Measurements from ENCODE around the gene DCUN1D5.

DCUN1D5 gene

DNA sequence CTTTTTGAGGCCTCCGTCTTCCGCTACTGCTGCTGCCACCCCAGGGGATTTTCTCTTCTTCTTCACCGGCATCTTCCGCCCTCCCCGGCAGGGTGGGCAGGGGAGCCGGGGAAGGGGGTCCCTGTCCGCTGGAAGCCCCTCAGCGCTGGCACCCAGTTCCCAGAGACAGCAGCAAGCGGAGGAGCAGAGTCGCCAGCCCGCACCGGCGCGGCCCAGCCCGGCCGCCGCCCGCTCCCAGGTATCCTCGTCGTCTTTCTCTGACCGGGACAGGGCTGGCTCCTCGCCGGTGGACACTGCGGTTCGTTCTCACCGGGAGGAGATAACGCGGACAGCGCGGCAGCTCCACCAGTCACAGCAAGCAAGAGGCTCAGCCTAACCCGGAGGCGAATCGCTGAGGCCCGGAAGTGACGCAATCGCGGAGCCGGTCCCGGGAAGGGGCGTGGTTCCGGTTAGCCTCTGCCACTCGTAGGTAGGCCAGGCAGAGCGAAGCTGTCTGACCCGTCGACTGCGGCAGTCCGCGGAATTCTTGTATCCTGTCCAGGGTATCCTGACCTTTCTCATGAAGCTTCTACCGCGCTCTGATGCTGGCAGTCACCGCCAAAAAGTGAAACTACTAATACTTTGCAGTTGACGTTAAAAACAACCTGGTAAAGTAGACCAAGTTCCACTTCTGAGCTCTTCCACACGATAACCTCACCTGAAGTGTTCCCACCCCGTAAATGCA is at the start of gene DCUN1D5:
TSS of gene DCUN1D5 (minus strand) at position 360 of the 724 bp plus-strand sequence. CDS start at position 72, 288 bp downstream.
- no peak for TF ChIP-seq CTCF (IDR thresholded peaks at IDR 0.05; ENCODE audit: unreplicated experiment in 3 of 3)
- H3K27ac Mint-ChIP-seq, result peak within 1 kb of the TSS; percentile 94 to 98 (median 98)
- peaks cover 23% of the 10 kb centered on the region for H3K27me3 Mint-ChIP-seq (ENCODE audit: low read depth)

DNA sequence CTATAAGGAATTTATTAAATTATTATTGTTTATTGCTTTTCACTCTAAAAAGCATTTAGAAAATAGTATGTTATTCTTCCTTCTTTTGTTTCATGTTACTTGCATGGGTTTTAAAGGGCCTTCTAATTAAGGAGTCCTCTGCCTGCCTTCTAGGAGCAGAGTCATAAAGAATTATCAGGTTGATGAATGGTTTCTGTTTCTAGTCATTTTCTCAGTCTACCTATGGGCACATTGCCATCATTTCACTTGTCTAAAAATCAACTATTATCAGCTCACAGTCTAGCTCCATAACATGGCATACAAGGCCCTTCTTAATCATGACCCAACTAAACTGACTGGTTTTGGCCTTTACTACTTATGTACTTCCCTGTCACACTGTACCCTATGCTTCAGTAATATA is 33.5 kb upstream of the DCUN1D5 start:
- H3K27ac Mint-ChIP-seq, result no peak overlapping the region
- H3K36me3 Mint-ChIP-seq (ENCODE audit: low read depth), result peaks cover 50% of the 10 kb centered on the region
- H3K9me3 Mint-ChIP-seq, result no peaks in the 10 kb centered on the region
- no peak overlapping the region for H3K4me3 Mint-ChIP-seq
- TF ChIP-seq CTCF (IDR thresholded peaks at IDR 0.05; ENCODE audit: unreplicated experiment in 3 of 3), result no peak
- no peaks in the 10 kb centered on the region for H3K4me1 Mint-ChIP-seq
- no peaks in the 10 kb centered on the region for H3K27me3 Mint-ChIP-seq (ENCODE audit: low read depth)

More for the DNA sequence above, at the start of gene DCUN1D5:
- Mint-ChIP-seq H3K9me3 (no peaks in the 10 kb centered on the region), H3K4me3 (peak within 1 kb of the TSS; percentile 97 to 98 (median 97)), H3K36me3 (ENCODE audit: low read depth) (peaks cover 11% of the 10 kb centered on the region), H3K4me1 (peaks cover 32% of the 10 kb centered on the region)

- TF ChIP-seq CTCF (IDR thresholded peaks at IDR 0.05; ENCODE audit: unreplicated experiment in 3 of 3), result no peak
- Mint-ChIP-seq H3K4me1 (peaks cover 12% of the 10 kb centered on the region), H3K27ac (no peak overlapping the region)
Measured at GRCh38 chr11:103114836-103115235, 22.9 kb upstream of the DCUN1D5 start.

GRCh38 chr11:103112364-103112763 is 20.4 kb upstream of the DCUN1D5 start:
- H3K27ac Mint-ChIP-seq, result no peak overlapping the region
- peaks cover 2% of the 10 kb centered on the region for H3K9me3 Mint-ChIP-seq
- H3K4me3 Mint-ChIP-seq, result peak overlapping the region in 2 of 3 experiments; percentile 2 to 12
- TF ChIP-seq CTCF (IDR thresholded peaks at IDR 0.05; ENCODE audit: unreplicated experiment in 3 of 3), result no peak
- peaks cover 12% of the 10 kb centered on the region for H3K4me1 Mint-ChIP-seq
- H3K27me3 Mint-ChIP-seq (ENCODE audit: low read depth), result no peaks in the 10 kb centered on the region
- H3K36me3 Mint-ChIP-seq (ENCODE audit: low read depth), result peaks cover 19% of the 10 kb centered on the region

More at GRCh38 chr11:103114836-103115235, 22.9 kb upstream of the DCUN1D5 start:
- peaks cover 19% of the 10 kb centered on the region for H3K36me3 Mint-ChIP-seq (ENCODE audit: low read depth)
- no peaks in the 10 kb centered on the region for H3K27me3 Mint-ChIP-seq (ENCODE audit: low read depth)
- H3K4me3 Mint-ChIP-seq, result no peak overlapping the region
- H3K9me3 Mint-ChIP-seq, result peaks cover 2% of the 10 kb centered on the region

DNA sequence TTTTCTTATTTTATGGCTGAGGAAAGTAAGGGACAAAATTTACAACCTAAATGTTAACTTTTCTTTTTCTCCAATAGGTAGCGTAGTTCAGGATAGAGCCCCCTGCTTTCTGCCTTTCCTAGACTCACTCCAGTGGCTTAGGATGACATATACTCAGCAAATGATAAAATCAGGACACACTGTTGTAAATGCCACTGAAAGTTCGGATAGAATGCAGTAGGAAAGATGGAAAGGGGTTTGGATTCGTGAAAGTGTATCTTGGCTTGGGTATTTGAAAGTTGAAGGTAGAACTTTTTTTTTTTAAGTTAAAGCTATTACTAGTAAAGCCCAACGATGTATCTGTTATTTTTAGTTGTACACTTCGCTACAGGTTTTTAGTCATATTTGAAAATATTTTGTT is 19.4 kb upstream of the DCUN1D5 start:
- Mint-ChIP-seq H3K4me1 (peaks cover 12% of the 10 kb centered on the region), H3K9me3 (peaks cover 2% of the 10 kb centered on the region), H3K27ac (no peak overlapping the region), H3K4me3 (peak overlapping the region; percentile 92 to 99 (median 97)), H3K36me3 (ENCODE audit: low read depth) (peaks cover 19% of the 10 kb centered on the region), H3K27me3 (ENCODE audit: low read depth) (no peaks in the 10 kb centered on the region)
- no peak for TF ChIP-seq CTCF (IDR thresholded peaks at IDR 0.05; ENCODE audit: unreplicated experiment in 3 of 3)

GRCh38 chr11:103110391-103110790 is 18.4 kb upstream of the DCUN1D5 start:
- H3K4me1 Mint-ChIP-seq, result peaks cover 12% of the 10 kb centered on the region
- H3K27me3 Mint-ChIP-seq (ENCODE audit: low read depth), result no peaks in the 10 kb centered on the region
- H3K36me3 Mint-ChIP-seq (ENCODE audit: low read depth), result peaks cover 19% of the 10 kb centered on the region
- H3K27ac Mint-ChIP-seq, result peak overlapping the region; percentile 80 to 97 (median 92)
- H3K9me3 Mint-ChIP-seq, result peaks cover 2% of the 10 kb centered on the region
- peak overlapping the region; percentile 92 to 99 (median 97) for H3K4me3 Mint-ChIP-seq
- peak in 2 of 3 experiments; percentile 18 to 26 for TF ChIP-seq CTCF (IDR thresholded peaks at IDR 0.05; ENCODE audit: unreplicated experiment in 3 of 3)

All from nephron (organoid).